ENCODE data around the gene ATP1B1.
"Not testable (repeated sequence)": the region's sequence is repeated elsewhere in the genome, so short reads cannot be mapped to it uniquely, and the experiment has no call there.

Gene ATP1B1

DNA sequence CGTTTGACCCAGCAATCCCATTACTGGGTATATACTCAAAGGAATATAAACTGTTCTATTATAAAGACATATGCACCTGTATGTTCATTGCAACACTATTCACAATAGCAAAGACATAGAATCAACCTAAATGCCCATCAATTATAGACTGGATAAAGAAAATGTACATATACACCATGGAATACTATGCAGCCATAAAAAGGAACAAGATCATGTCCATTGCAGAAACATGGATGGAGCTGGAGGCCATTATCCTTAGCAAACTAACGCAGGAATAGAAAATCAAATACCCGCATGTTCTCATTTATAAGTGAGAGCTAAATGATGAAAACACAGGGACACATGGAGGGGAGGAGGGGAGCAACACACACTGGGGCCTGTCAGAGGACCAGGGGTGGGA is 72.9 kb downstream of the ATP1B1 start:
- not testable (repeated sequence) for H3K4me1 ChIP-seq (ENCODE audit: control insufficient read depth in 2 of 2, insufficient read depth in 2 of 2, low read length in 2 of 2); H3K9me3 ChIP-seq (ENCODE audit: control insufficient read depth in 2 of 2, low read length in 2 of 2); H3K27ac ChIP-seq (ENCODE audit: low read depth in 2 of 2, low read length in 2 of 2)

DNA sequence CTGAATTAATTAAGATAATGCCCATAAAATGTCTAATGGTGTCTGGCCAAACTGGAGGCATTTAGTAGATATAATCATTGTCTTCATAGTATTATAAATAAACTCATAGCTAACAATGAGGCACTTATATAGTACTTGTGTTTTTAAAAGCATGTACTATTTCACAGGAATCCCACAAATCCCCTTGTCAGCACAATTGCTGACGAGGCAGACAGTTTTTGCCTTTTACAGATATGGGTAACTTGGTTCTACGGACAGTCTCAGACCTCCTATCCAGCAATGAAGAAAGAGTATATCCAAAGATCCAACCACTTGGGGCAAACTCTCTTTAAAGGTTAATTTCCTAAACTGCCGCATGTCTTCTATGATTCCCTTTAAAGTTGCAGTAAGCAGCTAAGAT is 73.7 kb downstream of the ATP1B1 start:
- no peak overlapping the region for H3K27ac ChIP-seq (ENCODE audit: low read depth in 2 of 2, low read length in 2 of 2)
- no peaks in the 10 kb centered on the region for H3K36me3 ChIP-seq (ENCODE audit: control insufficient read depth in 2 of 2, insufficient read depth in 2 of 2, low read length in 2 of 2)
- no peak overlapping the region for H3K9ac ChIP-seq (ENCODE audit: low read depth in 1 of 2, low read length in 2 of 2)
- no peak overlapping the region for H3K4me3 ChIP-seq (ENCODE audit: low read length in 2 of 2)
- H3K27me3 ChIP-seq (ENCODE audit: control insufficient read depth in 2 of 2, insufficient read depth in 2 of 2, low read length in 2 of 2), result no peaks in the 10 kb centered on the region
- H3K4me1 ChIP-seq (ENCODE audit: control insufficient read depth in 2 of 2, insufficient read depth in 2 of 2, low read length in 2 of 2), result no peaks in the 10 kb centered on the region
- no peaks in the 10 kb centered on the region for H3K9me3 ChIP-seq (ENCODE audit: control insufficient read depth in 2 of 2, low read length in 2 of 2)

More for the DNA sequence above, 72.9 kb downstream of the ATP1B1 start:
- not testable (repeated sequence) for H3K9ac ChIP-seq (ENCODE audit: low read depth in 1 of 2, low read length in 2 of 2); H3K4me3 ChIP-seq (ENCODE audit: low read length in 2 of 2); H3K27me3 ChIP-seq (ENCODE audit: control insufficient read depth in 2 of 2, insufficient read depth in 2 of 2, low read length in 2 of 2); H3K36me3 ChIP-seq (ENCODE audit: control insufficient read depth in 2 of 2, insufficient read depth in 2 of 2, low read length in 2 of 2)
